B cell (primary cell): Measurements from ENCODE around the gene IFNE. TPM values are rescaled to one million over a fixed set of nuclear protein-coding genes. Genes with fewer than 3 reads are reported as not detected.

Source experiments
- ATAC-seq: fragments of 200-7000 bp; cut with Tn5 transposase; one replicate; pipeline ENCODE4 v1.10.0; 2021; ENCODE audit warnings: low read depth, mild to moderate bottlenecking, moderate number of reproducible peaks, moderate library complexity
- CTCF ChIA-PET: fragments of 350-600 bp; sonication (Branson Sonifier 250); formaldehyde crosslinking; loops from one replicate; lab custom pipeline; 2021; ENCODE audit warnings: antibody characterized with exemption, inconsistent platforms; lab: Charles Lee
- POLR2A ChIA-PET: fragments of 350-600 bp; sonication (Branson Sonifier 250); formaldehyde crosslinking; loops from one replicate; lab custom pipeline; 2021; ENCODE audit warnings: antibody characterized with exemption; lab: Charles Lee
- DNase-seq: peaks from one replicate; pipeline ENCODE4 v3.0.0; 2013
- H2AFZ ChIP-seq: 2 replicates; pipeline ENCODE4 v1.6.1; 2012; ENCODE audit warnings: mild to moderate bottlenecking, low read depth, low read length; ENCODE audit not compliant: insufficient read depth, poor library complexity, severe bottlenecking
- H3K27ac ChIP-seq, 2 donors: 1 replicate in 1 of 2; 2 replicates in 1 of 2; pipeline ENCODE4 v1.5.1; 2012 to 2013; ENCODE audit warnings: low read length in 2 of 2, mild to moderate bottlenecking in 2 of 2, moderate library complexity in 1 of 2
- H3K27me3 ChIP-seq, 4 experiments: fragments of 200-600 bp in 1 of 4; sonication (generic) in 1 of 4; replicated peaks in 1 of 4; 1 replicate in 2 of 4; 2 replicates in 2 of 4; pipeline versions ENCODE4 v1.6.1 to v1.7.0; 2013 to 2016; ENCODE audit warnings: low read length in 3 of 4, mild to moderate bottlenecking in 2 of 4, mixed read lengths in 1 of 4, moderate library complexity in 1 of 4; ENCODE audit not compliant: insufficient read depth in 4 of 4, control insufficient read depth in 3 of 4; ENCODE audit errors: control extremely low read depth in 1 of 4
- H3K36me3 ChIP-seq, 2 experiments: replicated peaks in 1 of 2; 1 replicate in 1 of 2; 2 replicates in 1 of 2; pipeline versions ENCODE4 v1.6.1 to v1.7.1; 2013; ENCODE audit warnings: low read length in 1 of 2; ENCODE audit not compliant: insufficient read depth in 2 of 2, control insufficient read depth in 1 of 2; ENCODE audit errors: control extremely low read depth in 1 of 2, extremely low read depth in 1 of 2
- H3K4me1 ChIP-seq, 2 donors: fragments of 200-600 bp in 1 of 2; sonication (generic) in 1 of 2; 1 replicate in 1 of 2; 2 replicates in 1 of 2; pipeline versions ENCODE4 v1.5.1 to v1.6.1; 2013 to 2017; ENCODE audit warnings: low read length in 2 of 2; ENCODE audit not compliant: control insufficient read depth in 2 of 2, insufficient read depth in 2 of 2
- H3K4me2 ChIP-seq: replicated peaks from 2 replicates; pipeline ENCODE3; 2012; ENCODE audit warnings: mild to moderate bottlenecking, low read depth, low read length; ENCODE audit not compliant: poor library complexity, severe bottlenecking
- H3K4me3 ChIP-seq, 5 experiments: fragments of 200-600 bp in 1 of 5; sonication (generic) in 1 of 5; 1 replicate in 3 of 5; 2 replicates in 2 of 5; pipeline versions ENCODE4 v1.5.1 to v1.7.0; 2011 to 2016; ENCODE audit warnings: low read length in 4 of 5, mild to moderate bottlenecking in 4 of 5, low read depth in 2 of 5, control low read depth in 1 of 5, moderate library complexity in 1 of 5; ENCODE audit not compliant: insufficient read depth in 1 of 5; ENCODE audit errors: control extremely low read depth in 1 of 5, extremely low read depth in 1 of 5
- H3K79me2 ChIP-seq: fragments of 200-600 bp; sonication (generic); one replicate; pipeline ENCODE4 v1.6.0; 2016; ENCODE audit warnings: low read length; ENCODE audit not compliant: control insufficient read depth, insufficient read depth
- H3K9ac ChIP-seq: fragments of 200-600 bp; sonication (generic); 2 replicates; pipeline ENCODE4 v1.6.1; 2017; ENCODE audit warnings: mild to moderate bottlenecking, low read length, moderate library complexity
- H3K9me3 ChIP-seq, 3 donors: one replicate each; pipeline versions ENCODE4 v1.6.1 to v1.7.1; 2013; ENCODE audit warnings: low read length in 2 of 3; ENCODE audit not compliant: control insufficient read depth in 2 of 3, insufficient read depth in 1 of 3; ENCODE audit errors: control extremely low read depth in 1 of 3
- H4K20me1 ChIP-seq: 2 replicates; pipeline ENCODE4 v1.6.0; 2012; ENCODE audit warnings: mild to moderate bottlenecking, low read length; ENCODE audit not compliant: insufficient read depth, control insufficient read depth, poor library complexity, severe bottlenecking
- H3K27ac Mint-ChIP-seq: one replicate; pipeline ENCODE4 v1.8.0; 2021; ENCODE audit warnings: mixed read lengths
- H3K27me3 Mint-ChIP-seq: one replicate; pipeline ENCODE4 v1.8.0; 2021; ENCODE audit warnings: mixed read lengths
- H3K4me1 Mint-ChIP-seq: one replicate; pipeline ENCODE4 v1.8.0; 2021; ENCODE audit warnings: mixed read lengths
- H3K4me3 Mint-ChIP-seq: one replicate; pipeline ENCODE4 v1.8.0; 2021; ENCODE audit warnings: mixed read lengths
- H3K9me3 Mint-ChIP-seq: one replicate; pipeline ENCODE4 v1.8.0; 2022; ENCODE audit warnings: mixed read lengths; ENCODE audit not compliant: insufficient read depth
- CTCF ChIP-seq: fragments of 200-600 bp; IDR thresholded peaks from one replicate; pipeline ENCODE4 v1.8.0; 2022; ENCODE audit warnings: antibody characterized with exemption, mild to moderate bottlenecking
- EZH2 ChIP-seq: IDR thresholded peaks from 2 replicates; pipeline ENCODE4 v1.6.1; 2012; ENCODE audit warnings: borderline replicate concordance, low read depth, mild to moderate bottlenecking, moderate library complexity, low read length; ENCODE audit not compliant: insufficient read depth, poor library complexity, severe bottlenecking
- WGBS: methylation state at CpG from one replicate; pipeline ENCODE4 v1.1.5; 2013; ENCODE audit warnings: missing lambda C conversion rate; ENCODE audit not compliant: insufficient coverage; 5-methylcytosine and 5-hydroxymethylcytosine counted together
- intact Hi-C: fragments of 100-400 bp; cut with micrococcal nuclease; formaldehyde crosslinking; loops from one replicate; pipeline ENCODE4 v1.10.0; 2022
- polyA plus RNA-seq: library from polyadenylated mRNA; depleted of rRNA; stranded (reverse); fragments of >200 nt; gene quantifications from 2 replicates; pipeline ENCODE4 v1.2.3, GENCODE V29; 2012
- total RNA-seq, 2 donors: library from RNA; stranded (reverse); fragments of 120-200 nt in 1 of 2; gene quantifications; 1 replicate in 1 of 2; 2 replicates in 1 of 2; pipeline versions ENCODE4 v1.2.3 to v1.2.4, GENCODE V29; 2013 to 2022

IFNE gene
- total and polyA plus RNA-seq, 2 donors (not counting 1 experiment from before 2014, with no cell fraction given), result not detected

DNA sequence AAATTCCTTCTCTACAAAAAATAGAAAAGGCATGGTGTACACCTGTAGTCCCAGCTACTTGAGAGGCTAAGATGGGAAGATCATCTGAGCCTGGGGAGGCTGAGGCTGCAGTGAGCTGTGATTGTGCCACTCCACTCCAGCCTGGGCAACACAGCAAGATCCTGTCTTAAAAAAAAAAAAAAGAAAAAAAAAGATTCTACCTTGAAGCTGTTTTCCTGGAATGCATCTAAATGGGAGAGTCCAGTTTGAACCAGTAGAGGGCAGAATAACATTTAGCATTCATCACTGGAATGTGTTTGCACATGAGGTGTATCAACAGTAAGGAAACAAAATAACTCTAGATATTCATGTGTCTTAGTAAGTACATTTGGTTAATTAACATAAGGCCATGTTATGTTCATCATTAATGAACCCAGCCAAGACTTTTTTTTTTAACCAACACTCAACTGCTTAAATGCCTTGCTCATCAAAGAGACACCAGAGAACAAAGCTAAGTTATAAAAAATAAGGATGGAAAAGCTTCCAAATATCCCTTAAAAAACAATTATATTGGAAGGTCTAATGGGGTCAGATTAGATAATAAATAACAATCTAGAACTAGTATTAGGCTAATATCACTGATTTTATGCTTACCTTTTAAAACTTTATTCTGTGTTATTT is 16.1 kb downstream of the IFNE start:
- H3K4me3 ChIP-seq, result no peak overlapping the region
- H3K27ac ChIP-seq, result no peak overlapping the region
- Mint-ChIP-seq H3K9me3 (peaks cover 5% of the 10 kb centered on the region), H3K27me3 (peaks cover 29% of the 10 kb centered on the region), H3K27ac (no peak overlapping the region), H3K4me1 (no peaks in the 10 kb centered on the region), H3K4me3 (no peak overlapping the region)
- no peak overlapping the region for H2AFZ ChIP-seq
- no peak overlapping the region for H3K9ac ChIP-seq
- no peaks in the 10 kb centered on the region for H3K36me3 ChIP-seq
- no peaks in the 10 kb centered on the region for H4K20me1 ChIP-seq
- ChIA-PET CTCF (interaction anchor here (0.8 to 1.7 kb wide), 5 partner anchors 9 to 322 kb away, joined by 3 to 6 read pairs (median 5); no protein-coding TSS in a partner anchor), POLR2A (no interaction called here)
- no peaks in the 10 kb centered on the region for H3K4me1 ChIP-seq
- DNase-seq (peak; percentile 37), ATAC-seq (no peak)
- H3K27me3 ChIP-seq, result peaks cover 0 to 14% (median 2%) of the 10 kb centered on the region in 4 experiments
- peaks cover 0 to 7% (median 4%) of the 10 kb centered on the region in 3 donors for H3K9me3 ChIP-seq
- H3K79me2 ChIP-seq, result no peaks in the 10 kb centered on the region
- intact Hi-C loops, result loop anchor here (10.0 kb wide), 1 partner anchor 319 kb away; no protein-coding TSS in a partner anchor
- H3K4me2 ChIP-seq, result no peak overlapping the region
- TF ChIP-seq EZH2 (no peak), CTCF (peak; percentile 54)

GRCh38 chr9:21465138-21465537 is 17.0 kb downstream of the IFNE start:
- no peak overlapping the region for H3K4me3 Mint-ChIP-seq
- H3K4me1 Mint-ChIP-seq, result no peaks in the 10 kb centered on the region
- Histone ChIP-seq H3K4me2 (no peak overlapping the region), H3K27me3 (peaks cover 0 to 14% (median 4%) of the 10 kb centered on the region in 4 experiments), H3K9ac (no peak overlapping the region), H3K79me2 (no peaks in the 10 kb centered on the region), H4K20me1 (no peaks in the 10 kb centered on the region), H3K4me3 (no peak overlapping the region), H3K36me3 (no peaks in the 10 kb centered on the region), H3K9me3 (peaks cover 0 to 7% (median 4%) of the 10 kb centered on the region in 3 donors), H2AFZ (no peak overlapping the region), H3K4me1 (no peaks in the 10 kb centered on the region), H3K27ac (no peak overlapping the region)
- POLR2A ChIA-PET, result no interaction called here
- no peak for ATAC-seq
- CTCF ChIA-PET, result interaction anchor here (1.7 kb wide), 1 partner anchor 9 kb away, joined by 6 read pairs; no protein-coding TSS in a partner anchor
- no peak overlapping the region for H3K27ac Mint-ChIP-seq
- intact Hi-C loops, result loop anchor here (10.0 kb wide), 1 partner anchor 320 kb away; no protein-coding TSS in a partner anchor
- TF ChIP-seq EZH2, result no peak
- no peak for TF ChIP-seq CTCF
- H3K9me3 Mint-ChIP-seq, result peaks cover 5% of the 10 kb centered on the region
- no peak for DNase-seq
- 99% methylated on average over 5 of the region's 5 CpGs for WGBS
- H3K27me3 Mint-ChIP-seq, result peaks cover 33% of the 10 kb centered on the region
